Measurements from ENCODE around the gene ZNF691.
A peak's percentile ranks its signal among the peaks of the same experiment; 100 is the strongest.
"Not testable (repeated sequence)": the region's sequence is repeated elsewhere in the genome, so short reads cannot be mapped to it uniquely, and the experiment has no call there.

Gene ZNF691

GRCh38 chr1:42852608-42852980 lies 6.2 kb downstream of the ZNF691 start:
- no peak overlapping the region for H2BK12ac ChIP-seq (ENCODE audit: low read length)
- H3K4me3 ChIP-seq (ENCODE audit: low read depth, low read length), result no peak overlapping the region
- H2AFZ ChIP-seq (ENCODE audit: insufficient read depth, low read length, poor library complexity), result no peak overlapping the region
- no peaks in the 10 kb centered on the region for H3K27me3 ChIP-seq (ENCODE audit: insufficient read depth, low read length)
- no peak overlapping the region for H4K8ac ChIP-seq (ENCODE audit: low read depth, low read length)
- no peak overlapping the region for H3K23ac ChIP-seq (ENCODE audit: low read length)
- no peak overlapping the region for H2BK5ac ChIP-seq (ENCODE audit: low read depth, low read length, poor library complexity)
- H3K4me2 ChIP-seq (ENCODE audit: low read length), result no peak overlapping the region
- H3K36me3 ChIP-seq (ENCODE audit: control insufficient read depth in 1 of 2, insufficient read depth in 2 of 2, low read length in 2 of 2), result peaks cover 9 to 19% of the 10 kb centered on the region in 2 experiments
- no peaks in the 10 kb centered on the region for H3K79me1 ChIP-seq (ENCODE audit: low read length)
- no peak overlapping the region for H4K91ac ChIP-seq (ENCODE audit: low read depth, low read length)
- no peak overlapping the region for H3K18ac ChIP-seq (ENCODE audit: low read length)
- no peak overlapping the region for H2BK120ac ChIP-seq (ENCODE audit: insufficient read depth, low read length, poor library complexity)
- peaks cover 9% of the 10 kb centered on the region for H3K9me3 ChIP-seq (ENCODE audit: insufficient read depth, low read depth, low read length)
- H3K9ac ChIP-seq (ENCODE audit: low read length), result no peak overlapping the region
- no peak overlapping the region for H2AK5ac ChIP-seq (ENCODE audit: low read length)
- H3K4me1 ChIP-seq (ENCODE audit: control insufficient read depth in 1 of 2, insufficient read depth in 2 of 2, low read length in 2 of 2), result no peaks in the 10 kb centered on the region
- H4K12ac ChIP-seq (ENCODE audit: low read depth, low read length), result no peak overlapping the region
- H3K79me2 ChIP-seq (ENCODE audit: control insufficient read depth, insufficient read depth, low read length, poor library complexity), result no peaks in the 10 kb centered on the region
- no CpG with 5 or more reads among the region's 2 CpGs for whole genome bisulfite sequencing (ENCODE audit: extremely low coverage, insufficient coverage, insufficient read length)
- peak; percentile 35 to 67 for DNase-seq
- no peak overlapping the region for H3K4ac ChIP-seq (ENCODE audit: low read depth, low read length)
- H3K14ac ChIP-seq (ENCODE audit: low read length), result no peak overlapping the region
- no peak overlapping the region for H3K27ac ChIP-seq (ENCODE audit: low read depth, low read length)

- Histone ChIP-seq H4K91ac (ENCODE audit: low read depth, low read length) (no peak overlapping the region), H3K9me3 (ENCODE audit: insufficient read depth, low read depth, low read length) (peaks cover 11% of the 10 kb centered on the region), H2BK5ac (ENCODE audit: low read depth, low read length, poor library complexity) (no peak overlapping the region), H3K23ac (ENCODE audit: low read length) (no peak overlapping the region), H3K27me3 (ENCODE audit: insufficient read depth, low read length) (no peaks in the 10 kb centered on the region), H4K12ac (ENCODE audit: low read depth, low read length) (no peak overlapping the region), H3K4me2 (ENCODE audit: low read length) (no peak overlapping the region), H2AK5ac (ENCODE audit: low read length) (no peak overlapping the region), H3K79me1 (ENCODE audit: low read length) (no peaks in the 10 kb centered on the region), H3K4ac (ENCODE audit: low read depth, low read length) (no peak overlapping the region), H3K27ac (ENCODE audit: low read depth, low read length) (no peak overlapping the region), H4K8ac (ENCODE audit: low read depth, low read length) (no peak overlapping the region), H2BK120ac (ENCODE audit: insufficient read depth, low read length, poor library complexity) (no peak overlapping the region), H3K18ac (ENCODE audit: low read length) (no peak overlapping the region), H3K36me3 (ENCODE audit: control insufficient read depth in 1 of 2, insufficient read depth in 2 of 2, low read length in 2 of 2) (peaks cover 9 to 19% of the 10 kb centered on the region in 2 experiments), H3K4me1 (ENCODE audit: control insufficient read depth in 1 of 2, insufficient read depth in 2 of 2, low read length in 2 of 2) (no peaks in the 10 kb centered on the region), H3K79me2 (ENCODE audit: control insufficient read depth, insufficient read depth, low read length, poor library complexity) (no peaks in the 10 kb centered on the region), H3K4me3 (ENCODE audit: low read depth, low read length) (no peak overlapping the region), H2AFZ (ENCODE audit: insufficient read depth, low read length, poor library complexity) (no peak overlapping the region), H3K9ac (ENCODE audit: low read length) (no peak overlapping the region), H2BK12ac (ENCODE audit: low read length) (no peak overlapping the region), H3K14ac (ENCODE audit: low read length) (no peak overlapping the region)
- no CpG with 5 or more reads among the region's 6 CpGs for WGBS (ENCODE audit: extremely low coverage, insufficient coverage, insufficient read length)
- DNase-seq, result no peak
Observed at GRCh38 chr1:42853116-42853884, 6.9 kb downstream of the ZNF691 start.

GRCh38 chr1:42856554-42856953 lies 10.1 kb downstream of the ZNF691 start:
- not testable (repeated sequence) for H3K4me1 ChIP-seq (ENCODE audit: control insufficient read depth in 1 of 2, insufficient read depth in 2 of 2, low read length in 2 of 2); H4K12ac ChIP-seq (ENCODE audit: low read depth, low read length); H3K27ac ChIP-seq (ENCODE audit: low read depth, low read length); H3K36me3 ChIP-seq (ENCODE audit: control insufficient read depth in 1 of 2, insufficient read depth in 2 of 2, low read length in 2 of 2); H3K14ac ChIP-seq (ENCODE audit: low read length); H2BK120ac ChIP-seq (ENCODE audit: insufficient read depth, low read length, poor library complexity); H2BK12ac ChIP-seq (ENCODE audit: low read length); H3K79me2 ChIP-seq (ENCODE audit: control insufficient read depth, insufficient read depth, low read length, poor library complexity); H3K4me3 ChIP-seq (ENCODE audit: low read depth, low read length); H2AFZ ChIP-seq (ENCODE audit: insufficient read depth, low read length, poor library complexity); DNase-seq; H3K18ac ChIP-seq (ENCODE audit: low read length); H3K4me2 ChIP-seq (ENCODE audit: low read length); H3K79me1 ChIP-seq (ENCODE audit: low read length); H2AK5ac ChIP-seq (ENCODE audit: low read length); H3K23ac ChIP-seq (ENCODE audit: low read length); H3K27me3 ChIP-seq (ENCODE audit: insufficient read depth, low read length); H4K8ac ChIP-seq (ENCODE audit: low read depth, low read length); H4K91ac ChIP-seq (ENCODE audit: low read depth, low read length); H3K9ac ChIP-seq (ENCODE audit: low read length); H2BK5ac ChIP-seq (ENCODE audit: low read depth, low read length, poor library complexity); H3K4ac ChIP-seq (ENCODE audit: low read depth, low read length)
- WGBS (ENCODE audit: extremely low coverage, insufficient coverage, insufficient read length), result no CpG with 5 or more reads among the region's 3 CpGs
- H3K9me3 ChIP-seq (ENCODE audit: insufficient read depth, low read depth, low read length), result peaks cover 15% of the 10 kb centered on the region

DNA sequence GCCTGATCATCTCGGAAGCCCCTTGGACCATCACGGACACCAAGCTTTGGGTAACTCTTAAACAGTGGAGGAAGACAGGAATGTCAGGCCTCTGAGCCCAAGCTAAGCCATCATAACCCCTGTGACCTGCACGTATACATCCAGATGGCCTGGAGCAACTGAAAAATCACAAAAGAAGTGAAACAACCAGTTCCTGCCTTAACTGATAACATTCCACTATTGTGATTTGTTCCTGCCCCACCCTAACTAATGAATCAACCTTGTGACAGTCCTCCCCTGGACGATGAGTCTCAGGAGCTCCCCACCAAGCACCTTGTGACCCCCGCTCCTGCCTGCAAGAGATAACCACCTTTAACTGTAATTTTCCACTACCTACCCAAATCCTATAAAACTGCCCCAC lies 13.0 kb downstream of the ZNF691 start:
- not testable (repeated sequence) for H3K4me1 ChIP-seq (ENCODE audit: control insufficient read depth in 1 of 2, insufficient read depth in 2 of 2, low read length in 2 of 2); H3K27me3 ChIP-seq (ENCODE audit: insufficient read depth, low read length); H3K27ac ChIP-seq (ENCODE audit: low read depth, low read length); H3K4me3 ChIP-seq (ENCODE audit: low read depth, low read length); H3K14ac ChIP-seq (ENCODE audit: low read length); H3K23ac ChIP-seq (ENCODE audit: low read length); H3K79me1 ChIP-seq (ENCODE audit: low read length); H4K12ac ChIP-seq (ENCODE audit: low read depth, low read length); H2BK12ac ChIP-seq (ENCODE audit: low read length); H2AFZ ChIP-seq (ENCODE audit: insufficient read depth, low read length, poor library complexity); H3K9ac ChIP-seq (ENCODE audit: low read length); H2BK120ac ChIP-seq (ENCODE audit: insufficient read depth, low read length, poor library complexity); H2AK5ac ChIP-seq (ENCODE audit: low read length); H3K36me3 ChIP-seq (ENCODE audit: control insufficient read depth in 1 of 2, insufficient read depth in 2 of 2, low read length in 2 of 2); H3K79me2 ChIP-seq (ENCODE audit: control insufficient read depth, insufficient read depth, low read length, poor library complexity); H2BK5ac ChIP-seq (ENCODE audit: low read depth, low read length, poor library complexity); H3K18ac ChIP-seq (ENCODE audit: low read length); H3K4ac ChIP-seq (ENCODE audit: low read depth, low read length); H4K8ac ChIP-seq (ENCODE audit: low read depth, low read length); H3K4me2 ChIP-seq (ENCODE audit: low read length)
- H3K9me3 ChIP-seq (ENCODE audit: insufficient read depth, low read depth, low read length), result peaks cover 14% of the 10 kb centered on the region
- H4K91ac ChIP-seq (ENCODE audit: low read depth, low read length), result peak overlapping the region; percentile 28
- peak; percentile 35 to 84 for DNase-seq
- no CpG with 5 or more reads among the region's 5 CpGs for WGBS (ENCODE audit: extremely low coverage, insufficient coverage, insufficient read length)
